Mesodermal cell (in vitro differentiated cells): ENCODE measurements around the gene NDUFAB1.
A peak's percentile ranks its signal among the peaks of the same experiment; 100 is the strongest.
"Not testable (repeated sequence)": the region's sequence is repeated elsewhere in the genome, so short reads cannot be mapped to it uniquely, and the experiment has no call there.

Experiments
- H3K27ac ChIP-seq: 2 replicates; pipeline ENCODE4 v1.7.0; 2013; ENCODE audit warnings: mild to moderate bottlenecking, low read depth, low read length, moderate library complexity; ENCODE audit not compliant: severe bottlenecking
- H3K36me3 ChIP-seq: 2 replicates; pipeline ENCODE4 v1.7.1; 2013; ENCODE audit warnings: mild to moderate bottlenecking, low read length, moderate library complexity; ENCODE audit not compliant: control insufficient read depth, insufficient read depth
- H3K4me1 ChIP-seq: one replicate; pipeline ENCODE4 v1.7.1; 2013; ENCODE audit warnings: mild to moderate bottlenecking, low read length; ENCODE audit not compliant: insufficient read depth, control insufficient read depth, poor library complexity, severe bottlenecking
- H3K4me3 ChIP-seq: 2 replicates; pipeline ENCODE4 v1.7.0; 2013; ENCODE audit warnings: low read length, control low read depth, mild to moderate bottlenecking; ENCODE audit not compliant: insufficient read depth, poor library complexity, severe bottlenecking; ENCODE audit errors: extremely low read depth
- H3K9me3 ChIP-seq: 2 replicates; pipeline ENCODE4 v1.7.1; 2013; ENCODE audit warnings: mild to moderate bottlenecking, low read length, moderate library complexity; ENCODE audit not compliant: control insufficient read depth
- WGBS, 2 experiments: methylation state at CpG; one replicate each; pipeline ENCODE4 v1.1.5; 2013; ENCODE audit warnings: missing lambda C conversion rate in 2 of 2; ENCODE audit not compliant: insufficient coverage in 2 of 2; 5-methylcytosine and 5-hydroxymethylcytosine counted together

Gene NDUFAB1

GRCh38 chr16:23554536-23554935 is 41.6 kb downstream of the NDUFAB1 start:
- Histone ChIP-seq H3K4me3 (no peak overlapping the region), H3K27ac (no peak overlapping the region), H3K4me1 (peaks cover 3% of the 10 kb centered on the region), H3K9me3 (no peaks in the 10 kb centered on the region), H3K36me3 (peaks cover 44% of the 10 kb centered on the region)
- WGBS, 2 experiments: 90 to 92% methylated on average over 2 to 3 of the region's 3 CpGs

GRCh38 chr16:23552161-23552560 is 44.0 kb downstream of the NDUFAB1 start:
- Histone ChIP-seq H3K27ac (no peak overlapping the region), H3K9me3 (no peaks in the 10 kb centered on the region), H3K4me3 (no peak overlapping the region), H3K4me1 (peaks cover 3% of the 10 kb centered on the region), H3K36me3 (peaks cover 50% of the 10 kb centered on the region)
- WGBS, 2 experiments: 83 to 98% methylated on average over 3 to 6 of the region's 6 CpGs

GRCh38 chr16:23549938-23550337 is 46.2 kb downstream of the NDUFAB1 start:
- WGBS, 2 experiments: 100% methylated on average over 3 of the region's 5 CpGs; no CpG with 5 or more reads in 1 of the 2 experiments
- Histone ChIP-seq H3K4me3 (no peak overlapping the region), H3K9me3 (no peaks in the 10 kb centered on the region), H3K36me3 (peaks cover 72% of the 10 kb centered on the region), H3K27ac (no peak overlapping the region), H3K4me1 (no peaks in the 10 kb centered on the region)

GRCh38 chr16:23544436-23544835 is 51.7 kb downstream of the NDUFAB1 start:
- Histone ChIP-seq H3K27ac (no peak overlapping the region), H3K36me3 (peaks cover 84% of the 10 kb centered on the region), H3K4me1 (no peaks in the 10 kb centered on the region), H3K9me3 (no peaks in the 10 kb centered on the region), H3K4me3 (no peak overlapping the region)
- WGBS, 2 experiments: 91 to 96% methylated on average over 11 to 14 of the region's 14 CpGs

GRCh38 chr16:23540817-23541178 is 55.3 kb downstream of the NDUFAB1 start:
- H3K36me3 ChIP-seq: peaks cover 79% of the 10 kb centered on the region
- H3K9me3 ChIP-seq: not testable (repeated sequence)

GRCh38 chr16:23539984-23540816 is 55.9 kb downstream of the NDUFAB1 start:
- Histone ChIP-seq H3K4me1 (peaks cover 4% of the 10 kb centered on the region), H3K4me3 (no peak overlapping the region), H3K36me3 (peaks cover 79% of the 10 kb centered on the region), H3K9me3 (no peaks in the 10 kb centered on the region), H3K27ac (no peak overlapping the region)
- 89 to 100% methylated on average over 4 to 7 of the region's 11 CpGs for WGBS, 2 experiments

More at GRCh38 chr16:23540817-23541178, 55.3 kb downstream of the NDUFAB1 start:
- not testable (repeated sequence) for H3K27ac ChIP-seq, H3K4me3 ChIP-seq, H3K4me1 ChIP-seq
- 100% methylated on average over 2 of the region's 3 CpGs; no CpG with 5 or more reads in 1 of the 2 experiments for WGBS, 2 experiments

GRCh38 chr16:23538919-23539278 is 57.2 kb downstream of the NDUFAB1 start:
- 100% methylated on average over 1 of the region's 1 CpG; no CpG with 5 or more reads in 1 of the 2 experiments for WGBS, 2 experiments
- Histone ChIP-seq H3K9me3 (no peaks in the 10 kb centered on the region), H3K4me1 (peaks cover 4% of the 10 kb centered on the region), H3K4me3 (no peak overlapping the region), H3K27ac (peak overlapping the region; percentile 88), H3K36me3 (peaks cover 79% of the 10 kb centered on the region)

- Histone ChIP-seq H3K4me3 (no peak overlapping the region), H3K36me3 (peaks cover 78% of the 10 kb centered on the region), H3K4me1 (peaks cover 4% of the 10 kb centered on the region), H3K9me3 (no peaks in the 10 kb centered on the region), H3K27ac (no peak overlapping the region)
- 67 to 100% methylated on average over 1 of the region's 3 CpGs for WGBS, 2 experiments
Measured at GRCh38 chr16:23537390-23537789, 58.7 kb downstream of the NDUFAB1 start.

- WGBS, 2 experiments: 93 to 100% methylated on average over 2 of the region's 2 CpGs
- Histone ChIP-seq H3K36me3 (peaks cover 77% of the 10 kb centered on the region), H3K9me3 (no peaks in the 10 kb centered on the region), H3K4me1 (peaks cover 4% of the 10 kb centered on the region), H3K4me3 (no peak overlapping the region), H3K27ac (no peak overlapping the region)
Measured at GRCh38 chr16:23535901-23536300, 60.2 kb downstream of the NDUFAB1 start.

GRCh38 chr16:23534868-23535860 is 61.0 kb downstream of the NDUFAB1 start:
- Histone ChIP-seq H3K4me1 (peaks cover 4% of the 10 kb centered on the region), H3K4me3 (no peak overlapping the region), H3K27ac (no peak overlapping the region), H3K36me3 (peaks cover 73% of the 10 kb centered on the region), H3K9me3 (no peaks in the 10 kb centered on the region)
- 91 to 99% methylated on average over 16 to 18 of the region's 19 CpGs for WGBS, 2 experiments
